HepG2 (cell line): Measurements from ENCODE around the gene CHMP4B. TPM values are rescaled to one million over a fixed set of nuclear protein-coding genes. Genes with fewer than 3 reads are reported as not detected.
A peak's percentile ranks its signal among the peaks of the same experiment; 100 is the strongest.

Source experiments
- ATF1 ChIP-seq: IDR thresholded peaks from 2 replicates; pipeline ENCODE4 v1.6.1; 2016; ENCODE audit warnings: mild to moderate bottlenecking, control low read depth
- CSRNP2 ChIP-seq: sonication (generic); formaldehyde crosslinking; conservative IDR thresholded peaks from 2 replicates; pipeline ENCODE4 v1.8.0; 2022; ENCODE audit warnings: low read depth, missing genetic modification reagents
- DNMT3B ChIP-seq: conservative IDR thresholded peaks from 2 replicates; pipeline ENCODE4 v1.6.1; 2016; ENCODE audit warnings: missing biosample characterization, control low read depth
- HNRNPL ChIP-seq: fragments of 200-400 bp; formaldehyde crosslinking; IDR thresholded peaks from 2 replicates; pipeline ENCODE4 v1.6.1; 2017; ENCODE audit warnings: mild to moderate bottlenecking, low read depth, low read length
- HOXA3 ChIP-seq: sonication (generic); formaldehyde crosslinking; IDR thresholded peaks from 2 replicates; pipeline ENCODE4 v1.5.0; 2020; ENCODE audit warnings: missing genetic modification reagents
- KLF15 ChIP-seq: sonication (generic); formaldehyde crosslinking; IDR thresholded peaks from 2 replicates; pipeline ENCODE4 v1.8.1; 2023; ENCODE audit warnings: borderline replicate concordance, mild to moderate bottlenecking, inconsistent platforms, missing genetic modification reagents, mixed read lengths
- MBNL3 ChIP-seq: fragments of 250-450 bp; sonication (Bioruptor Pico); conservative IDR thresholded peaks from 2 replicates; pipeline ENCODE4 v1.8.0; 2022; ENCODE audit warnings: mild to moderate bottlenecking, inconsistent platforms
- MTA3 ChIP-seq: sonication (generic); formaldehyde crosslinking; IDR thresholded peaks from 2 replicates; pipeline ENCODE4 v1.4.0; 2020; ENCODE audit warnings: missing genetic modification reagents
- NFE2 ChIP-seq: sonication (generic); formaldehyde crosslinking; IDR thresholded peaks from 2 replicates; pipeline ENCODE4 v1.4.0; 2020; ENCODE audit warnings: missing genetic modification reagents
- RFX1 ChIP-seq: fragments of 450-650 bp; IDR thresholded peaks from 2 replicates; pipeline ENCODE4 v1.6.1; 2017
- RFX3 ChIP-seq: IDR thresholded peaks from 2 replicates; pipeline ENCODE4 v1.6.1; 2016; ENCODE audit warnings: missing biosample characterization, missing genetic modification reagents
- SIN3B ChIP-seq: fragments of 150-350 bp; IDR thresholded peaks from 2 replicates; pipeline ENCODE4 v1.6.1; 2014; ENCODE audit warnings: low read length
- SOX13 ChIP-seq, 3 experiments: fragments of 450-650 bp in 1 of 3; sonication (generic) in 1 of 3; formaldehyde crosslinking in 1 of 3; IDR thresholded peaks in 2 of 3; conservative IDR thresholded peaks in 1 of 3; 2 replicates each; pipeline versions ENCODE4 v1.5.0 to v1.6.1; 2016 to 2020; ENCODE audit warnings: antibody characterized with exemption in 1 of 3, mild to moderate bottlenecking in 1 of 3, missing compliant biosample characterization in 1 of 3, missing genetic modification reagents in 1 of 3, moderate library complexity in 1 of 3
- ZNF34 ChIP-seq: sonication (generic); formaldehyde crosslinking; IDR thresholded peaks from 2 replicates; pipeline ENCODE4 v1.4.0; 2020; ENCODE audit warnings: mild to moderate bottlenecking, missing genetic modification reagents, borderline replicate concordance
- ZNF761 ChIP-seq: sonication (generic); formaldehyde crosslinking; conservative IDR thresholded peaks from 2 replicates; pipeline ENCODE4 v1.4.0; 2020; ENCODE audit warnings: mild to moderate bottlenecking, missing genetic modification reagents
- ZNF782 ChIP-seq: sonication (generic); formaldehyde crosslinking; IDR thresholded peaks from 2 replicates; pipeline ENCODE4 v1.4.0; 2020; ENCODE audit warnings: missing genetic modification reagents, mild to moderate bottlenecking, borderline replicate concordance
- ZNF850 ChIP-seq: sonication (generic); formaldehyde crosslinking; conservative IDR thresholded peaks from 2 replicates; pipeline ENCODE4 v1.9.0; 2021; ENCODE audit warnings: mild to moderate bottlenecking, missing genetic modification reagents
- polyA plus RNA-seq, 8 experiments: library from polyadenylated mRNA; depleted of rRNA in 3 of 8; stranded (reverse) in 7 of 8; unstranded in 1 of 8; fragments of >200 nt; fragmentation: Illumina TruSeq in 4 of 8; extraction: Trizol in 4 of 8; gene quantifications; 2 replicates each; pipeline versions ENCODE4 v1.2.1 to v1.2.3, GENCODE V29; 2011 to 2016; ENCODE audit warnings: low read depth in 4 of 8, missing spikeins in 1 of 8, mixed read lengths in 1 of 8; ENCODE audit not compliant: insufficient read depth in 1 of 8
- total RNA-seq, 5 experiments: library from RNA; depleted of rRNA; stranded (reverse); fragments of >200 nt; fragmentation: Illumina TruSeq; extraction: Trizol; gene quantifications; 2 replicates each; pipeline ENCODE4 v1.2.3, GENCODE V29; 2016; ENCODE audit warnings: low read depth in 1 of 5
- TF ChIP-seq, protein P1 (sequence below): sonication (generic); formaldehyde crosslinking; IDR thresholded peaks from 2 replicates; pipeline ENCODE4 v1.4.0; 2020; ENCODE audit warnings: low read depth, missing genetic modification reagents
- TF ChIP-seq, protein P2 (sequence below): sonication (generic); formaldehyde crosslinking; IDR thresholded peaks from 2 replicates; pipeline ENCODE4 v1.8.1; 2023; ENCODE audit warnings: mild to moderate bottlenecking, moderate library complexity, missing genetic modification reagents
- TF ChIP-seq, protein P3 (sequence below): IDR thresholded peaks from 2 replicates; pipeline ENCODE4 v1.6.1; 2016; ENCODE audit warnings: control low read depth
- TF ChIP-seq, protein P4 (sequence below): sonication (generic); formaldehyde crosslinking; IDR thresholded peaks from 2 replicates; pipeline ENCODE4 v1.8.1; 2023; ENCODE audit warnings: missing genetic modification reagents, mild to moderate bottlenecking, borderline replicate concordance

The CHMP4B gene
- total and polyA plus RNA-seq, 2 of the 13 experiments (the other 11 are each of a cell fraction or from before 2014, with no cell fraction given), result 40.1 to 45.6 TPM

GRCh38 chr20:33826270-33826897, 15.2 kb downstream of the CHMP4B start (continued):
- TF ChIP-seq, protein P1, sequence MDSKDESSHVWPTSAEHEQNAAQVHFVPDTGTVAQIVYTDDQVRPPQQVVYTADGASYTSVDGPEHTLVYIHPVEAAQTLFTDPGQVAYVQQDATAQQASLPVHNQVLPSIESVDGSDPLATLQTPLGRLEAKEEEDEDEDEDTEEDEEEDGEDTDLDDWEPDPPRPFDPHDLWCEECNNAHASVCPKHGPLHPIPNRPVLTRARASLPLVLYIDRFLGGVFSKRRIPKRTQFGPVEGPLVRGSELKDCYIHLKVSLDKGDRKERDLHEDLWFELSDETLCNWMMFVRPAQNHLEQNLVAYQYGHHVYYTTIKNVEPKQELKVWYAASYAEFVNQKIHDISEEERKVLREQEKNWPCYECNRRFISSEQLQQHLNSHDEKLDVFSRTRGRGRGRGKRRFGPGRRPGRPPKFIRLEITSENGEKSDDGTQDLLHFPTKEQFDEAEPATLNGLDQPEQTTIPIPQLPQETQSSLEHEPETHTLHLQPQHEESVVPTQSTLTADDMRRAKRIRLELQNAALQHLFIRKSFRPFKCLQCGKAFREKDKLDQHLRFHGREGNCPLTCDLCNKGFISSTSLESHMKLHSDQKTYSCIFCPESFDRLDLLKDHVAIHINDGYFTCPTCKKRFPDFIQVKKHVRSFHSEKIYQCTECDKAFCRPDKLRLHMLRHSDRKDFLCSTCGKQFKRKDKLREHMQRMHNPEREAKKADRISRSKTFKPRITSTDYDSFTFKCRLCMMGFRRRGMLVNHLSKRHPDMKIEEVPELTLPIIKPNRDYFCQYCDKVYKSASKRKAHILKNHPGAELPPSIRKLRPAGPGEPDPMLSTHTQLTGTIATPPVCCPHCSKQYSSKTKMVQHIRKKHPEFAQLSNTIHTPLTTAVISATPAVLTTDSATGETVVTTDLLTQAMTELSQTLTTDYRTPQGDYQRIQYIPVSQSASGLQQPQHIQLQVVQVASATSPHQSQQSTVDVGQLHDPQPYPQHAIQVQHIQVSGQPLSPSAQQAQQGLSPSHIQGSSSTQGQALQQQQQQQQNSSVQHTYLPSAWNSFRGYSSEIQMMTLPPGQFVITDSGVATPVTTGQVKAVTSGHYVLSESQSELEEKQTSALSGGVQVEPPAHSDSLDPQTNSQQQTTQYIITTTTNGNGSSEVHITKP (CRISPR knock-in tag), result 0 out of 2 replicates have a peak, but pooled peaks have one; percentile 26
- TF ChIP-seq ATF1, result no peak
- TF ChIP-seq, protein P2, sequence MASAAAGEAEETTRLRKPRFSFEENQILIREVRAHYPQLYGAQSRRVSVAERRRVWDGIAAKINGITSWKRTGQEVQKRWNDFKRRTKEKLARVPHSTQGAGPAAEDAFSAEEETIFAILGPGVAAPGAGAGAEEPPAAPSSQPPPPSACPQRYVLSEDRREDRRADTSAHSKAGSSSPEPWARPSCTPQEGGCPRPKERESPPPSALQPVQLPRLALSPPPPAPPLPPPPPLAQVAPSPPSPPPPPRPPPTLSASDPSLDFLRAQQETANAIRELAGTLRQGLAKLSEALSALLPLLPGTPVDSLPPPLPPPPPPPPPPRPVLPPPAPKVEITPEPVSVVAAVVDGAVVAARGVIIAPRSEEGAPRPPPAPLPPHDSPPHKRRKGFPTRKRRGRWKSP (CRISPR knock-in tag), result no peak; the same call in 1 of the 2 replicates
- TF ChIP-seq HNRNPL, result no peak
- no peak for TF ChIP-seq ZNF782 (CRISPR knock-in tag)
- TF ChIP-seq MBNL3 (CRISPR knock-in tag), result no peak
- no peak for TF ChIP-seq CSRNP2
- TF ChIP-seq SIN3B, result no peak
- TF ChIP-seq SOX13 (IDR thresholded peaks at IDR 0.05), result no peak
- TF ChIP-seq SOX13 (CRISPR knock-in tag; conservative IDR thresholded peaks at IDR 0.05 in 1 of 2, IDR thresholded peaks at IDR 0.05 in 1 of 2), result 0 out of 4 replicates have a peak, but pooled peaks of 1 of the 2 experiments have one; percentile 12
- TF ChIP-seq ZNF34 (CRISPR knock-in tag), result 0 out of 2 replicates have a peak, but pooled peaks have one; percentile 21
- TF ChIP-seq KLF15 (CRISPR knock-in tag), result no peak
- TF ChIP-seq ZNF850 (CRISPR knock-in tag), result no peak
- 0 out of 2 replicates have a peak, but pooled peaks have one; percentile 17 for TF ChIP-seq ZNF761 (CRISPR knock-in tag)
- TF ChIP-seq, protein P3, sequence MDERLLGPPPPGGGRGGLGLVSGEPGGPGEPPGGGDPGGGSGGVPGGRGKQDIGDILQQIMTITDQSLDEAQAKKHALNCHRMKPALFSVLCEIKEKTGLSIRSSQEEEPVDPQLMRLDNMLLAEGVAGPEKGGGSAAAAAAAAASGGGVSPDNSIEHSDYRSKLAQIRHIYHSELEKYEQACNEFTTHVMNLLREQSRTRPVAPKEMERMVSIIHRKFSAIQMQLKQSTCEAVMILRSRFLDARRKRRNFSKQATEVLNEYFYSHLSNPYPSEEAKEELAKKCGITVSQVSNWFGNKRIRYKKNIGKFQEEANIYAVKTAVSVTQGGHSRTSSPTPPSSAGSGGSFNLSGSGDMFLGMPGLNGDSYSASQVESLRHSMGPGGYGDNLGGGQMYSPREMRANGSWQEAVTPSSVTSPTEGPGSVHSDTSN (CRISPR knock-in tag), result peak; percentile 88
- TF ChIP-seq RFX3 (CRISPR knock-in tag), result no peak
- no peak for TF ChIP-seq MTA3 (CRISPR knock-in tag)
- no peak for TF ChIP-seq HOXA3 (CRISPR knock-in tag)
- no peak for TF ChIP-seq RFX1
- TF ChIP-seq, protein P4, sequence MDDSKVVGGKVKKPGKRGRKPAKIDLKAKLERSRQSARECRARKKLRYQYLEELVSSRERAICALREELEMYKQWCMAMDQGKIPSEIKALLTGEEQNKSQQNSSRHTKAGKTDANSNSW (CRISPR knock-in tag), result no peak
- TF ChIP-seq NFE2, result no peak
- TF ChIP-seq DNMT3B (CRISPR knock-in tag), result no peak
